GM23338 (cell line): Measurements from ENCODE around the gene CDC16. TPM values are rescaled to one million over a fixed set of nuclear protein-coding genes. Genes with fewer than 3 reads are reported as not detected.

ENCODE experiments used
- ATAC-seq: fragments of 200-7000 bp; cut with Tn5 transposase; 3 replicates; pipeline ENCODE4 v1.9.1; 2020
- DNase-seq: peaks from one replicate; pipeline ENCODE4 v3.0.0-alpha.2; 2015; ENCODE audit warnings: low spot score
- H2AFZ ChIP-seq: fragments of 200-600 bp; sonication (generic); 2 replicates; pipeline ENCODE4 v1.8.0; 2016; ENCODE audit warnings: antibody characterized with exemption, mild to moderate bottlenecking, moderate library complexity
- H3F3A ChIP-seq: fragments of 200-600 bp; sonication (generic); replicated peaks from 2 replicates; pipeline ENCODE4 v1.8.0; 2017; ENCODE audit warnings: antibody characterized with exemption, mixed run types, low read depth
- H3K27ac ChIP-seq: fragments of 200-600 bp; sonication (generic); 2 replicates; pipeline ENCODE4 v1.6.1; 2016; ENCODE audit warnings: low read depth
- H3K27me3 ChIP-seq: fragments of 200-600 bp; sonication (generic); 2 replicates; pipeline ENCODE4 v1.8.0; 2016; ENCODE audit warnings: mild to moderate bottlenecking, mixed run types, moderate library complexity; ENCODE audit not compliant: insufficient read depth
- H3K36me3 ChIP-seq: fragments of 200-600 bp; sonication (generic); 2 replicates; pipeline ENCODE4 v1.8.0; 2016; ENCODE audit warnings: mild to moderate bottlenecking; ENCODE audit not compliant: insufficient read depth
- H3K4me1 ChIP-seq: fragments of 200-600 bp; sonication (generic); 2 replicates; pipeline ENCODE4 v1.8.0; 2016; ENCODE audit warnings: mild to moderate bottlenecking, moderate library complexity; ENCODE audit not compliant: insufficient read depth
- H3K4me2 ChIP-seq: fragments of 200-600 bp; sonication (generic); 2 replicates; pipeline ENCODE4 v1.7.1; 2017; ENCODE audit warnings: mixed run types
- H3K4me3 ChIP-seq: fragments of 200-600 bp; sonication (generic); 2 replicates; pipeline ENCODE4 v1.6.1; 2016; ENCODE audit warnings: mixed run types
- H3K79me2 ChIP-seq: fragments of 200-600 bp; sonication (generic); replicated peaks from 2 replicates; pipeline ENCODE4 v1.8.0; 2017; ENCODE audit warnings: mild to moderate bottlenecking; ENCODE audit not compliant: insufficient read depth
- H3K9me2 ChIP-seq: fragments of 200-600 bp; sonication (generic); 2 replicates; pipeline ENCODE4 v1.8.0; 2017; ENCODE audit not compliant: insufficient read depth
- H4K20me1 ChIP-seq: fragments of 200-600 bp; sonication (generic); replicated peaks from 2 replicates; pipeline ENCODE4 v1.8.0; 2017; ENCODE audit warnings: mild to moderate bottlenecking; ENCODE audit not compliant: insufficient read depth
- H3K27ac Mint-ChIP-seq: 2 replicates; pipeline ENCODE4 v1.8.0; 2020; ENCODE audit warnings: inconsistent platforms, mild to moderate bottlenecking, moderate library complexity, mixed read lengths
- H3K27me3 Mint-ChIP-seq: 3 replicates; pipeline ENCODE4 v1.8.0; 2022; ENCODE audit warnings: low read depth, mild to moderate bottlenecking, moderate library complexity, mixed read lengths, inconsistent platforms; ENCODE audit not compliant: insufficient read depth, poor library complexity
- H3K36me3 Mint-ChIP-seq: 3 replicates; pipeline ENCODE4 v1.8.0; 2021; ENCODE audit warnings: low read depth, mild to moderate bottlenecking, inconsistent platforms, moderate library complexity, mixed read lengths
- H3K4me1 Mint-ChIP-seq: 3 replicates; pipeline ENCODE4 v1.8.0; 2020; ENCODE audit warnings: mild to moderate bottlenecking, inconsistent platforms, mixed read lengths
- H3K4me3 Mint-ChIP-seq: 3 replicates; pipeline ENCODE4 v1.8.0; 2021; ENCODE audit warnings: moderate library complexity, mild to moderate bottlenecking, inconsistent platforms, mixed read lengths
- H3K9me3 Mint-ChIP-seq: 3 replicates; pipeline ENCODE4 v1.8.0; 2020; ENCODE audit warnings: moderate library complexity, mild to moderate bottlenecking, inconsistent platforms, mixed read lengths
- CREB1 ChIP-seq: fragments of 250-450 bp; sonication (Bioruptor Pico); IDR thresholded peaks from 2 replicates; pipeline ENCODE4 v1.5.0; 2020; ENCODE audit warnings: low read depth, mild to moderate bottlenecking, moderate library complexity
- CTCF ChIP-seq, 2 experiments: fragments of 200-600 bp in 1 of 2; sonication (generic) in 1 of 2; conservative IDR thresholded peaks; 2 replicates each; pipeline versions ENCODE4 v1.5.1 to v1.6.1; 2016 to 2017; ENCODE audit warnings: antibody characterized with exemption in 2 of 2, low read depth in 2 of 2, mild to moderate bottlenecking in 2 of 2, moderate library complexity in 1 of 2
- EZH2 ChIP-seq: fragments of 200-600 bp; sonication (generic); IDR thresholded peaks from one replicate; pipeline ENCODE4 v1.8.0; 2017; ENCODE audit warnings: antibody characterized with exemption, mild to moderate bottlenecking, low read depth; ENCODE audit not compliant: unreplicated experiment
- EZH2phosphoT487 ChIP-seq: fragments of 200-600 bp; sonication (generic); IDR thresholded peaks from one replicate; pipeline ENCODE4 v1.8.1; 2018; ENCODE audit warnings: antibody characterized with exemption; ENCODE audit not compliant: unreplicated experiment
- JUNB ChIP-seq: IDR thresholded peaks from one replicate; pipeline ENCODE4 v1.6.1; 2016; ENCODE audit warnings: antibody characterized with exemption; ENCODE audit not compliant: unreplicated experiment
- NANOG ChIP-seq: IDR thresholded peaks from 2 replicates; pipeline ENCODE4 v1.6.1; 2016; ENCODE audit warnings: antibody characterized with exemption, borderline replicate concordance
- REST ChIP-seq: IDR thresholded peaks from one replicate; pipeline ENCODE4 v1.6.1; 2018; ENCODE audit warnings: antibody characterized with exemption; ENCODE audit not compliant: unreplicated experiment
- STAT1 ChIP-seq: IDR thresholded peaks from one replicate; pipeline ENCODE4 v1.6.1; 2016; ENCODE audit warnings: antibody characterized with exemption; ENCODE audit not compliant: unreplicated experiment
- ZNF462 ChIP-seq: fragments of 250-450 bp; sonication (Bioruptor Pico); IDR thresholded peaks from 2 replicates; pipeline ENCODE4 v1.5.0; 2020; ENCODE audit warnings: mild to moderate bottlenecking, moderate library complexity
- polyA plus RNA-seq: library from polyadenylated mRNA; unstranded; fragments of >200 nt; fragmentation: Nextera tagmentation; extraction: Ambion mirVana; gene quantifications from 2 replicates; pipeline ENCODE4 v1.2.1, GENCODE V29; 2016
- total RNA-seq: library from RNA; depleted of rRNA; stranded (reverse); fragments of >200 nt; shearing (Covaris generic); gene quantifications from 2 replicates; pipeline ENCODE4 v1.2.3, GENCODE V29; 2014

CDC16 gene
- total and polyA plus RNA-seq, 2 experiments from 2014 or later: 86.1 to 91.3 TPM

- TF ChIP-seq ZNF462 (CRISPR knock-in tag): no peak
- TF ChIP-seq STAT1: no peak
- no peak for TF ChIP-seq CTCF (conservative IDR thresholded peaks at IDR 0.05; ENCODE audit: low read depth in 2 of 2)
- TF ChIP-seq NANOG: no peak
- TF ChIP-seq EZH2phosphoT487: no peak
These were observed 442 bp upstream of the CDC16 start (continued) for GRCh38 chr13:114234266-114234644.

GRCh38 chr13:114235697-114236096 lies 1.0 kb downstream of the CDC16 start:
- no peaks in the 10 kb centered on the region for H3K27me3 ChIP-seq
- no peak overlapping the region for H2AFZ ChIP-seq

More at GRCh38 chr13:114235697-114236096, 1.0 kb downstream of the CDC16 start:
- Histone ChIP-seq H4K20me1 (peaks cover 14% of the 10 kb centered on the region), H3K4me3 (peak overlapping the region; percentile 60), H3K36me3 (peaks cover 34% of the 10 kb centered on the region), H3K4me2 (peak overlapping the region; percentile 79), H3F3A (no peaks in the 10 kb centered on the region; the same call in 1 of the 2 replicates), H3K27ac (no peak overlapping the region), H3K9me2 (no peaks in the 10 kb centered on the region), H3K4me1 (peaks cover 21% of the 10 kb centered on the region), H3K79me2 (peaks cover 36% of the 10 kb centered on the region)
- Mint-ChIP-seq H3K4me1 (peaks cover 36% of the 10 kb centered on the region), H3K36me3 (peaks cover 49% of the 10 kb centered on the region), H3K27ac (peak overlapping the region; percentile 78), H3K4me3 (peak overlapping the region; percentile 93), H3K9me3 (peaks cover 4% of the 10 kb centered on the region; the same call in 2 of the 3 replicates), H3K27me3 (peaks cover 3% of the 10 kb centered on the region)
- no peak for ATAC-seq
- no peak for DNase-seq
- TF ChIP-seq EZH2: no peak
- TF ChIP-seq JUNB: no peak
- no peak for TF ChIP-seq REST
- TF ChIP-seq CREB1 (CRISPR knock-in tag): no peak
- no peak for TF ChIP-seq EZH2phosphoT487
